Spleen (tissue), 11 donors: ENCODE measurements around the gene SMAD3. TPM values are rescaled to one million over a fixed set of nuclear protein-coding genes. Genes with fewer than 3 reads are reported as not detected.

Source experiments
- DNase-seq: peaks from one replicate; pipeline ENCODE4 v3.0.0-alpha.2; 2020
- H3K27ac ChIP-seq, 8 donors: fragments of 200-600 bp; sonication (generic) in 7 of 8; 1 replicate in 4 of 8; 2 replicates in 4 of 8; pipeline versions ENCODE4 v1.5.0 to v1.8.0; 2016 to 2021; ENCODE audit warnings: inconsistent platforms in 4 of 8, mild to moderate bottlenecking in 4 of 8, moderate library complexity in 1 of 8
- H3K27me3 ChIP-seq, 7 donors: fragments of 200-600 bp; sonication (generic) in 6 of 7; replicated peaks in 1 of 7; 1 replicate in 4 of 7; 2 replicates in 3 of 7; pipeline versions ENCODE4 v1.5.0 to v1.8.0; 2016 to 2021; ENCODE audit warnings: inconsistent platforms in 3 of 7, mild to moderate bottlenecking in 1 of 7
- H3K36me3 ChIP-seq, 6 donors: fragments of 200-600 bp; sonication (generic) in 5 of 6; 1 replicate in 4 of 6; 2 replicates in 2 of 6; pipeline versions ENCODE4 v1.5.0 to v1.8.0; 2016 to 2021; ENCODE audit warnings: inconsistent platforms in 2 of 6
- H3K4me1 ChIP-seq, 6 donors: fragments of 200-600 bp; sonication (generic) in 5 of 6; 1 replicate in 3 of 6; 2 replicates in 3 of 6; pipeline versions ENCODE4 v1.5.0 to v1.8.0; 2016 to 2021; ENCODE audit warnings: inconsistent platforms in 3 of 6
- H3K4me3 ChIP-seq, 8 donors: fragments of 200-600 bp; sonication (generic) in 7 of 8; 1 replicate in 4 of 8; 2 replicates in 4 of 8; pipeline versions ENCODE4 v1.5.0 to v1.8.0; 2016 to 2021; ENCODE audit warnings: inconsistent platforms in 4 of 8, mild to moderate bottlenecking in 4 of 8, moderate library complexity in 2 of 8
- H3K9me3 ChIP-seq, 8 donors: fragments of 200-600 bp; sonication (generic) in 7 of 8; 1 replicate in 4 of 8; 2 replicates in 4 of 8; pipeline versions ENCODE4 v1.5.0 to v1.8.0; 2016 to 2021; ENCODE audit warnings: inconsistent platforms in 4 of 8
- POLR2A ChIP-seq, 3 donors: fragments of 450-650 bp; IDR thresholded peaks; one replicate each; pipeline ENCODE4 v1.5.1; 2017; ENCODE audit warnings: antibody characterized with exemption in 3 of 3, mild to moderate bottlenecking in 1 of 3
- POLR2AphosphoS5 ChIP-seq, 3 donors: sonication (generic); formaldehyde crosslinking; IDR thresholded peaks; one replicate each; pipeline ENCODE4 v1.5.1; 2017; ENCODE audit warnings: antibody characterized with exemption in 3 of 3
- WGBS, 5 donors: extraction: QIAGEN DNeasy Blood & Tissue Kit in 3 of 5; methylation state at CpG; one replicate each; pipeline versions ENCODE4 v1.1.5 to v1.1.7; 2013 to 2018; 5-methylcytosine and 5-hydroxymethylcytosine counted together
- intact Hi-C: fragments of 100-400 bp; cut with DNase I; formaldehyde crosslinking; loops from one replicate; pipeline ENCODE4 v1.15.0; 2023; ENCODE audit warnings: low total_unique reads
- polyA plus RNA-seq, 3 donors: library from polyadenylated mRNA; stranded (reverse); fragments of 200-250 nt; gene quantifications; one replicate each; pipeline ENCODE4 v1.2.1, GENCODE V29; 2013
- total RNA-seq, 7 donors: library from RNA; depleted of rRNA in 3 of 7; stranded (reverse); fragments of >200 nt in 3 of 7; fragmentation: NEBNext Ultra II Directional in 4 of 7; extraction: Animal tissue kit (Norgen Biotek cat#: 25700) in 4 of 7; gene quantifications; one replicate each; pipeline versions ENCODE4 v1.1.0 to v1.2.1, GENCODE V29; 2016 to 2021
- TF ChIP-seq, protein P1 (sequence below), 11 experiments: fragments of 200-600 bp in 7 of 11; fragments of 450-650 bp in 4 of 11; sonication (generic) in 4 of 11; IDR thresholded peaks in 8 of 11; conservative IDR thresholded peaks in 3 of 11; 1 replicate in 7 of 11; 2 replicates in 4 of 11; pipeline versions ENCODE4 v1.4.0 to v1.8.0; 2016 to 2021; ENCODE audit warnings: antibody characterized with exemption in 11 of 11, inconsistent platforms in 4 of 11, mild to moderate bottlenecking in 1 of 11
- donor health status: healthy with polysubstance abuse.
- donor health status: DM: no; HTN: no; CAD: no; lungs with moderate emphysema.
- donor health status: DM: no; HTN: no; CAD: no.
- donor health status: Bipolar disorder and iron deficiency.
- donor health status: healthy.
- donor health status: DM: no; HTN: no; CAD: no.
- donor health status: DM: yes; HTN: yes; CAD: no.

Gene SMAD3
- total and polyA plus RNA-seq, 10 donors: 8.3 to 78.4 (median 33.7) TPM

GRCh38 chr15:67119238-67119846 lies 53.9 kb downstream of the SMAD3 start:
- Histone ChIP-seq H3K27me3 (no peaks in the 10 kb centered on the region), H3K36me3 (no peaks in the 10 kb centered on the region), H3K9me3 (no peaks in the 10 kb centered on the region), H3K4me3 (no peak overlapping the region), H3K27ac (peak overlapping the region; percentile 3 to 93 (median 90)), H3K4me1 (peaks cover 73 to 100% (median 95%) of the 10 kb centered on the region in 6 donors)
- 92 to 95% (median 94%) methylated on average over 6 of the region's 6 CpGs for WGBS, 5 donors
- DNase-seq: peak; percentile 56
- intact Hi-C loops: no loop called here
- TF ChIP-seq POLR2AphosphoS5 (IDR thresholded peaks at IDR 0.05) (no peak), POLR2A (IDR thresholded peaks at IDR 0.05) (no peak)
- TF ChIP-seq, protein P1, sequence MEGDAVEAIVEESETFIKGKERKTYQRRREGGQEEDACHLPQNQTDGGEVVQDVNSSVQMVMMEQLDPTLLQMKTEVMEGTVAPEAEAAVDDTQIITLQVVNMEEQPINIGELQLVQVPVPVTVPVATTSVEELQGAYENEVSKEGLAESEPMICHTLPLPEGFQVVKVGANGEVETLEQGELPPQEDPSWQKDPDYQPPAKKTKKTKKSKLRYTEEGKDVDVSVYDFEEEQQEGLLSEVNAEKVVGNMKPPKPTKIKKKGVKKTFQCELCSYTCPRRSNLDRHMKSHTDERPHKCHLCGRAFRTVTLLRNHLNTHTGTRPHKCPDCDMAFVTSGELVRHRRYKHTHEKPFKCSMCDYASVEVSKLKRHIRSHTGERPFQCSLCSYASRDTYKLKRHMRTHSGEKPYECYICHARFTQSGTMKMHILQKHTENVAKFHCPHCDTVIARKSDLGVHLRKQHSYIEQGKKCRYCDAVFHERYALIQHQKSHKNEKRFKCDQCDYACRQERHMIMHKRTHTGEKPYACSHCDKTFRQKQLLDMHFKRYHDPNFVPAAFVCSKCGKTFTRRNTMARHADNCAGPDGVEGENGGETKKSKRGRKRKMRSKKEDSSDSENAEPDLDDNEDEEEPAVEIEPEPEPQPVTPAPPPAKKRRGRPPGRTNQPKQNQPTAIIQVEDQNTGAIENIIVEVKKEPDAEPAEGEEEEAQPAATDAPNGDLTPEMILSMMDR (IDR thresholded peaks at IDR 0.05 in 8 of 11, conservative IDR thresholded peaks at IDR 0.05 in 3 of 11): no peak

- peak overlapping the region in 4 of 8 donors; percentile 7 to 50 (median 14) for H3K4me3 ChIP-seq
- intact Hi-C loops: no loop called here
- H3K9me3 ChIP-seq: no peaks in the 10 kb centered on the region
- WGBS, 5 donors: 68 to 84% (median 72%) methylated on average over 9 of the region's 9 CpGs
- peaks cover 66 to 100% (median 92%) of the 10 kb centered on the region in 6 donors for H3K4me1 ChIP-seq
- no peak for DNase-seq
- H3K27me3 ChIP-seq: no peaks in the 10 kb centered on the region
- H3K27ac ChIP-seq: peak overlapping the region; percentile 79 to 93 (median 90)
- H3K36me3 ChIP-seq: no peaks in the 10 kb centered on the region
- TF ChIP-seq POLR2AphosphoS5 (IDR thresholded peaks at IDR 0.05): no peak
- TF ChIP-seq POLR2A (IDR thresholded peaks at IDR 0.05): no peak
- TF ChIP-seq, protein P1 (IDR thresholded peaks at IDR 0.05 in 8 of 11, conservative IDR thresholded peaks at IDR 0.05 in 3 of 11): no peak
Measured at GRCh38 chr15:67120009-67120838, 54.8 kb downstream of the SMAD3 start.

GRCh38 chr15:67120839-67121643 lies 55.6 kb downstream of the SMAD3 start:
- Histone ChIP-seq H3K9me3 (no peaks in the 10 kb centered on the region), H3K4me1 (peaks cover 58 to 100% (median 89%) of the 10 kb centered on the region in 6 donors), H3K36me3 (no peaks in the 10 kb centered on the region), H3K27me3 (no peaks in the 10 kb centered on the region), H3K27ac (peak overlapping the region; percentile 79 to 93 (median 90)), H3K4me3 (peak overlapping the region in 4 of 8 donors; percentile 7 to 50 (median 14))
- peak; percentile 96 for DNase-seq
- intact Hi-C loops: no loop called here
- 9 to 14% (median 11%) methylated on average over 26 to 27 of the region's 27 CpGs for WGBS, 5 donors
- TF ChIP-seq, protein P1 (IDR thresholded peaks at IDR 0.05 in 8 of 11, conservative IDR thresholded peaks at IDR 0.05 in 3 of 11): peak in 1 of 11 experiments; percentile 19
- no peak for TF ChIP-seq POLR2A (IDR thresholded peaks at IDR 0.05)
- peak; percentile 88 to 94 (median 90) for TF ChIP-seq POLR2AphosphoS5 (IDR thresholded peaks at IDR 0.05)
